Upper lobe of left lung (tissue), 6 donors: ENCODE data around the gene ATP2B2. TPM values are rescaled to one million over a fixed set of nuclear protein-coding genes. Genes with fewer than 3 reads are reported as not detected.

ENCODE experiments used
- ATAC-seq, 2 donors: fragments of 200-7000 bp; cut with Tn5 transposase; one replicate each; pipeline ENCODE4 v1.9.1; 2022; ENCODE audit warnings: mild to moderate bottlenecking in 2 of 2, moderate library complexity in 2 of 2; ENCODE audit not compliant: low FRiP score in 2 of 2
- DNase-seq, 2 donors: peaks; one replicate each; pipeline ENCODE4 v3.0.0-alpha.2; 2019 to 2020
- H3K27ac ChIP-seq, 4 donors: fragments of 200-600 bp; sonication (generic); one replicate each; pipeline ENCODE4 v1.5.1; 2016 to 2019
- H3K27me3 ChIP-seq, 4 donors: fragments of 200-600 bp; sonication (generic); one replicate each; pipeline ENCODE4 v1.5.1; 2017 to 2019
- H3K36me3 ChIP-seq, 4 donors: fragments of 200-600 bp; sonication (generic); one replicate each; pipeline ENCODE4 v1.5.1; 2016 to 2019
- H3K4me1 ChIP-seq, 4 donors: fragments of 200-600 bp; sonication (generic); one replicate each; pipeline ENCODE4 v1.5.1; 2018 to 2019
- H3K4me3 ChIP-seq, 4 donors: fragments of 200-600 bp; sonication (generic); one replicate each; pipeline ENCODE4 v1.5.1; 2017 to 2019; ENCODE audit warnings: mild to moderate bottlenecking in 2 of 4, moderate library complexity in 1 of 4
- H3K9me3 ChIP-seq, 4 donors: fragments of 200-600 bp; sonication (generic); one replicate each; pipeline ENCODE4 v1.5.1; 2018 to 2019
- CTCF ChIP-seq, 6 experiments: fragments of 450-650 bp in 4 of 6; fragments of 200-600 bp in 2 of 6; sonication (generic) in 2 of 6; IDR thresholded peaks; one replicate each; pipeline ENCODE4 v1.5.1; 2016 to 2019; ENCODE audit warnings: antibody characterized with exemption in 6 of 6
- EP300 ChIP-seq, 4 donors: sonication (generic); formaldehyde crosslinking; IDR thresholded peaks; one replicate each; pipeline ENCODE4 v1.5.1; 2017; ENCODE audit warnings: antibody characterized with exemption in 4 of 4, control low read depth in 2 of 4
- POLR2A ChIP-seq, 4 donors: fragments of 450-650 bp; IDR thresholded peaks; one replicate each; pipeline ENCODE4 v1.5.1; 2016 to 2017; ENCODE audit warnings: antibody characterized with exemption in 4 of 4, mild to moderate bottlenecking in 2 of 4
- POLR2AphosphoS5 ChIP-seq, 2 donors: sonication (generic); formaldehyde crosslinking; IDR thresholded peaks; one replicate each; pipeline ENCODE4 v1.5.1; 2017; ENCODE audit warnings: antibody characterized with exemption in 2 of 2
- WGBS, 2 donors: methylation state at CpG; one replicate each; pipeline ENCODE4 v1.1.5; 2017 to 2018; 5-methylcytosine and 5-hydroxymethylcytosine counted together
- total RNA-seq, 6 donors: library from RNA; depleted of rRNA in 4 of 6; stranded (reverse); fragments of >200 nt in 4 of 6; gene quantifications; one replicate each; pipeline versions ENCODE4 v1.1.0 to v1.2.1, GENCODE V29; 2016 to 2021
- donor health status: DM: no; HTN: no; CAD: no; lungs with moderate emphysema.
- donor health status: DM: no; HTN: yes; CAD: no; lungs with severe emphysema.

Gene ATP2B2
- total RNA-seq, 6 donors from 2014 or later: 0.13 to 0.30 TPM; not detected in 4

- no peak for TF ChIP-seq POLR2AphosphoS5 (IDR thresholded peaks at IDR 0.05)
- TF ChIP-seq CTCF (IDR thresholded peaks at IDR 0.05): no peak
- TF ChIP-seq POLR2A (IDR thresholded peaks at IDR 0.05): no peak
- no peak for TF ChIP-seq EP300 (IDR thresholded peaks at IDR 0.05)
- ATAC-seq (no peak), DNase-seq (no peak)
- WGBS, 2 donors: 71 to 72% methylated on average over 5 of the region's 5 CpGs
- Histone ChIP-seq H3K27ac (no peak overlapping the region), H3K36me3 (no peaks in the 10 kb centered on the region), H3K4me3 (no peak overlapping the region), H3K27me3 (peaks cover 0 to 7% (median 3%) of the 10 kb centered on the region in 4 donors), H3K4me1 (peaks cover 0 to 3% (median 0%) of the 10 kb centered on the region in 4 donors), H3K9me3 (no peaks in the 10 kb centered on the region)
Measured at GRCh38 chr3:10474275-10474646, 31.1 kb downstream of the ATP2B2 start.

- TF ChIP-seq POLR2AphosphoS5 (IDR thresholded peaks at IDR 0.05): no peak
- no peak for TF ChIP-seq POLR2A (IDR thresholded peaks at IDR 0.05)
- TF ChIP-seq CTCF (IDR thresholded peaks at IDR 0.05): no peak
- TF ChIP-seq EP300 (IDR thresholded peaks at IDR 0.05): no peak
- ATAC-seq: no peak
- WGBS, 2 donors: 67 to 77% methylated on average over 7 of the region's 7 CpGs
- peaks cover 0 to 7% (median 3%) of the 10 kb centered on the region in 4 donors for H3K27me3 ChIP-seq
- H3K9me3 ChIP-seq: no peaks in the 10 kb centered on the region
- H3K4me3 ChIP-seq: no peak overlapping the region
- peaks cover 0 to 3% (median 0%) of the 10 kb centered on the region in 4 donors for H3K4me1 ChIP-seq
- no peak for DNase-seq
- H3K36me3 ChIP-seq: no peaks in the 10 kb centered on the region
- no peak overlapping the region for H3K27ac ChIP-seq
Measured at GRCh38 chr3:10473581-10474274, 31.7 kb downstream of the ATP2B2 start.

GRCh38 chr3:10472877-10473440, 32.4 kb downstream of the ATP2B2 start:
- Histone ChIP-seq H3K27ac (no peak overlapping the region), H3K27me3 (peaks cover 0 to 7% (median 3%) of the 10 kb centered on the region in 4 donors), H3K4me1 (peaks cover 0 to 3% (median 0%) of the 10 kb centered on the region in 4 donors), H3K9me3 (no peaks in the 10 kb centered on the region), H3K4me3 (no peak overlapping the region), H3K36me3 (no peaks in the 10 kb centered on the region)
- DNase-seq (no peak), ATAC-seq (no peak)
- 91 to 96% methylated on average over 2 of the region's 2 CpGs for WGBS, 2 donors
- no peak for TF ChIP-seq POLR2AphosphoS5 (IDR thresholded peaks at IDR 0.05)
- TF ChIP-seq EP300 (IDR thresholded peaks at IDR 0.05): no peak
- TF ChIP-seq CTCF (IDR thresholded peaks at IDR 0.05): no peak
- no peak for TF ChIP-seq POLR2A (IDR thresholded peaks at IDR 0.05)

GRCh38 chr3:10471054-10471688, 34.2 kb downstream of the ATP2B2 start:
- ATAC-seq: no peak
- 12% methylated on average over 11 to 20 of the region's 20 CpGs for WGBS, 2 donors
- peaks cover 0 to 7% (median 3%) of the 10 kb centered on the region in 4 donors for H3K27me3 ChIP-seq

More at GRCh38 chr3:10471054-10471688, 34.2 kb downstream of the ATP2B2 start:
- TF ChIP-seq EP300 (IDR thresholded peaks at IDR 0.05) (no peak), CTCF (IDR thresholded peaks at IDR 0.05) (no peak)
- Histone ChIP-seq H3K36me3 (no peaks in the 10 kb centered on the region), H3K9me3 (no peaks in the 10 kb centered on the region), H3K4me1 (peaks cover 0 to 3% (median 0%) of the 10 kb centered on the region in 4 donors), H3K27ac (no peak overlapping the region), H3K4me3 (no peak overlapping the region)
- peak in 1 of 2 donors; percentile 62 for DNase-seq
